Vagina (tissue), 2 donors: ENCODE data around the gene CYP20A1.

Experiments
- POLR2A ChIP-seq, 2 donors: fragments of 450-650 bp; IDR thresholded peaks; one replicate each; pipeline ENCODE4 v1.6.1; 2017; ENCODE audit warnings: antibody characterized with exemption in 2 of 2, mild to moderate bottlenecking in 2 of 2, moderate library complexity in 2 of 2
- POLR2AphosphoS5 ChIP-seq, 2 donors: sonication (generic); formaldehyde crosslinking; IDR thresholded peaks; one replicate each; pipeline ENCODE4 v1.9.0; 2017; ENCODE audit warnings: antibody characterized with exemption in 2 of 2, mild to moderate bottlenecking in 2 of 2, low read depth in 1 of 2; ENCODE audit not compliant: insufficient read depth in 1 of 2
- TF ChIP-seq, protein P1 (sequence below), 3 experiments: fragments of 450-650 bp in 2 of 3; fragments of 200-600 bp in 1 of 3; sonication (generic) in 1 of 3; IDR thresholded peaks; one replicate each; pipeline ENCODE4 v1.5.1; 2017 to 2019; ENCODE audit warnings: antibody characterized with exemption in 3 of 3, mild to moderate bottlenecking in 2 of 3, moderate library complexity in 2 of 3

DNA sequence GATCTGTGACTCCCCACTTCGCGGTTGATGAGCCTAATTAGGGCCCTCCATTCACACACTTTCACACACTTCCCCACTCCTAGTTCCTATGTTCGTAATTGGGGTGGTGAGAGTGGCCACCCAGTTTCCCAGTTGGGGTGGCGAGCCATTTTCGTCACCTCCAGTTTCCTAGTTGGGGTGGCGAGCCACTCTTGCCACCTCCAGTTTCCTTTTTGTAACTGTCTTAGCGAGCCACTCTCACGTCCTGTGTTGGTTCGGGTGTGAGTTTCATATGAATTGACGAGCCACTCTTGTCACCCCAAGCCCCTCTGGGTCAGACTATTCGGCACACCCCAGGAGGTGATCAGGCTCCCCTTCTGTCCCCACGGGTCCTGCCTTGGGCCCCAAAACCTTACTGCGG lies 14.0 kb downstream of the CYP20A1 start:
- TF ChIP-seq, protein P1, sequence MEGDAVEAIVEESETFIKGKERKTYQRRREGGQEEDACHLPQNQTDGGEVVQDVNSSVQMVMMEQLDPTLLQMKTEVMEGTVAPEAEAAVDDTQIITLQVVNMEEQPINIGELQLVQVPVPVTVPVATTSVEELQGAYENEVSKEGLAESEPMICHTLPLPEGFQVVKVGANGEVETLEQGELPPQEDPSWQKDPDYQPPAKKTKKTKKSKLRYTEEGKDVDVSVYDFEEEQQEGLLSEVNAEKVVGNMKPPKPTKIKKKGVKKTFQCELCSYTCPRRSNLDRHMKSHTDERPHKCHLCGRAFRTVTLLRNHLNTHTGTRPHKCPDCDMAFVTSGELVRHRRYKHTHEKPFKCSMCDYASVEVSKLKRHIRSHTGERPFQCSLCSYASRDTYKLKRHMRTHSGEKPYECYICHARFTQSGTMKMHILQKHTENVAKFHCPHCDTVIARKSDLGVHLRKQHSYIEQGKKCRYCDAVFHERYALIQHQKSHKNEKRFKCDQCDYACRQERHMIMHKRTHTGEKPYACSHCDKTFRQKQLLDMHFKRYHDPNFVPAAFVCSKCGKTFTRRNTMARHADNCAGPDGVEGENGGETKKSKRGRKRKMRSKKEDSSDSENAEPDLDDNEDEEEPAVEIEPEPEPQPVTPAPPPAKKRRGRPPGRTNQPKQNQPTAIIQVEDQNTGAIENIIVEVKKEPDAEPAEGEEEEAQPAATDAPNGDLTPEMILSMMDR (IDR thresholded peaks at IDR 0.05): no peak
- TF ChIP-seq POLR2AphosphoS5 (IDR thresholded peaks at IDR 0.05; ENCODE audit: insufficient read depth in 1 of 2, low read depth in 1 of 2) (no peak), POLR2A (IDR thresholded peaks at IDR 0.05) (no peak)
